OCI-LY1 (cell line): ENCODE data around the gene RBPMS2.

Experiments used
- H2AFZ ChIP-seq: fragments of 200-600 bp; sonication (generic), shearing (Covaris generic); 2 replicates; pipeline ENCODE4 v1.6.0; 2014; ENCODE audit warnings: antibody characterized with exemption, mild to moderate bottlenecking, low read length
- H3F3A ChIP-seq: fragments of 200-600 bp; sonication (generic), shearing (Covaris generic); 2 replicates; pipeline ENCODE4 v1.6.0; 2014; ENCODE audit warnings: mild to moderate bottlenecking, antibody characterized with exemption, low read length, moderate library complexity; ENCODE audit not compliant: insufficient read depth
- H3K27ac ChIP-seq: fragments of 200-600 bp; sonication (generic); 2 replicates; pipeline ENCODE4 v1.5.1; 2014; ENCODE audit warnings: low read length, mixed run types, mild to moderate bottlenecking, low read depth; ENCODE audit not compliant: poor library complexity, severe bottlenecking
- H3K27me3 ChIP-seq: fragments of 200-600 bp; sonication (generic); 2 replicates; pipeline ENCODE4 v1.6.0; 2014; ENCODE audit warnings: antibody characterized with exemption, mild to moderate bottlenecking, low read length, moderate library complexity; ENCODE audit not compliant: insufficient read depth
- H3K36me3 ChIP-seq: fragments of 200-600 bp; sonication (generic); 2 replicates; pipeline ENCODE4 v1.6.1; 2014; ENCODE audit warnings: mild to moderate bottlenecking, antibody characterized with exemption, low read length, moderate library complexity, mixed read lengths; ENCODE audit not compliant: insufficient read depth
- H3K4me1 ChIP-seq: fragments of 200-600 bp; sonication (generic); 2 replicates; pipeline ENCODE4 v1.5.1; 2014; ENCODE audit warnings: mild to moderate bottlenecking, low read length, moderate library complexity; ENCODE audit not compliant: insufficient read depth, severe bottlenecking
- H3K4me2 ChIP-seq: fragments of 200-600 bp; sonication (generic), shearing (Covaris generic); 2 replicates; pipeline ENCODE4 v1.6.1; 2014; ENCODE audit warnings: low read length
- H3K4me3 ChIP-seq: fragments of 200-600 bp; sonication (generic); 2 replicates; pipeline ENCODE4 v1.5.1; 2014; ENCODE audit warnings: low read length, low read depth, mild to moderate bottlenecking, mixed read lengths; ENCODE audit not compliant: poor library complexity, severe bottlenecking
- H3K79me2 ChIP-seq: fragments of 200-600 bp; shearing (Covaris generic); 2 replicates; pipeline ENCODE4 v1.6.1; 2016; ENCODE audit warnings: mixed run types, low read length, mixed read lengths; ENCODE audit not compliant: insufficient read depth
- H3K9ac ChIP-seq: fragments of 200-600 bp; sonication (generic), shearing (Covaris generic); 2 replicates; pipeline ENCODE4 v1.6.1; 2014; ENCODE audit warnings: mild to moderate bottlenecking, low read length, mixed read lengths
- H3K9me2 ChIP-seq: fragments of 200-600 bp; sonication (generic), shearing (Covaris generic); 2 replicates; pipeline ENCODE4 v1.6.1; 2014; ENCODE audit warnings: low read depth, mild to moderate bottlenecking, low read length, mixed read lengths
- H3K9me3 ChIP-seq: fragments of 200-600 bp; shearing (Covaris generic); 2 replicates; pipeline ENCODE4 v1.6.1; 2014; ENCODE audit warnings: low read length, mixed read lengths
- H4K20me1 ChIP-seq: fragments of 200-600 bp; sonication (generic), shearing (Covaris generic); 2 replicates; pipeline ENCODE4 v1.6.0; 2016; ENCODE audit warnings: mild to moderate bottlenecking, low read length; ENCODE audit not compliant: insufficient read depth
- CTCF ChIP-seq: fragments of 200-600 bp; sonication (generic), shearing (Covaris generic); IDR thresholded peaks from 2 replicates; pipeline ENCODE4 v1.5.1; 2017; ENCODE audit warnings: mild to moderate bottlenecking, antibody characterized with exemption, low read length, moderate library complexity, mixed read lengths
- EZH2 ChIP-seq: fragments of 200-600 bp; sonication (generic), shearing (Covaris generic); IDR thresholded peaks from 2 replicates; pipeline ENCODE4 v1.8.0; 2017; ENCODE audit warnings: borderline replicate concordance, mixed run types, mild to moderate bottlenecking, antibody characterized with exemption, low read length, moderate library complexity, mixed read lengths

Gene RBPMS2

GRCh38 chr15:64808785-64809453 is 33.5 kb upstream of the RBPMS2 start:
- Histone ChIP-seq H3K36me3 (no peaks in the 10 kb centered on the region), H3K9ac (no peak overlapping the region), H3K27me3 (peaks cover 2% of the 10 kb centered on the region; the same call in 1 of the 2 replicates), H3K27ac (no peak overlapping the region), H3F3A (no peaks in the 10 kb centered on the region), H3K9me3 (no peaks in the 10 kb centered on the region), H2AFZ (no peak overlapping the region), H3K4me2 (no peak overlapping the region), H3K79me2 (no peaks in the 10 kb centered on the region), H3K4me3 (no peak overlapping the region), H4K20me1 (no peaks in the 10 kb centered on the region), H3K4me1 (no peaks in the 10 kb centered on the region), H3K9me2 (no peaks in the 10 kb centered on the region)
- TF ChIP-seq EZH2 (no peak), CTCF (no peak)

- TF ChIP-seq CTCF (no peak), EZH2 (no peak)
- H3K79me2 ChIP-seq = no peaks in the 10 kb centered on the region
- no peaks in the 10 kb centered on the region for H3K36me3 ChIP-seq
- H2AFZ ChIP-seq = no peak overlapping the region
- H4K20me1 ChIP-seq = no peaks in the 10 kb centered on the region
- peaks cover 2% of the 10 kb centered on the region; the same call in 1 of the 2 replicates for H3K27me3 ChIP-seq
- no peak overlapping the region for H3K27ac ChIP-seq
- no peaks in the 10 kb centered on the region for H3K9me2 ChIP-seq
- H3K4me1 ChIP-seq = no peaks in the 10 kb centered on the region
- H3K4me3 ChIP-seq = no peak overlapping the region
- H3F3A ChIP-seq = no peaks in the 10 kb centered on the region
- H3K9me3 ChIP-seq = no peaks in the 10 kb centered on the region
- H3K9ac ChIP-seq = no peak overlapping the region
- H3K4me2 ChIP-seq = no peak overlapping the region
Measured at GRCh38 chr15:64807751-64808222, 32.4 kb upstream of the RBPMS2 start.

- H4K20me1 ChIP-seq = no peaks in the 10 kb centered on the region
- peaks cover 3% of the 10 kb centered on the region for H3K4me1 ChIP-seq
- H3K9me2 ChIP-seq = no peaks in the 10 kb centered on the region
- no peaks in the 10 kb centered on the region for H3K79me2 ChIP-seq
- no peak overlapping the region for H3K4me2 ChIP-seq
- H3F3A ChIP-seq = no peaks in the 10 kb centered on the region
- TF ChIP-seq CTCF (no peak), EZH2 (no peak)
- H3K27me3 ChIP-seq = peaks cover 2% of the 10 kb centered on the region; the same call in 1 of the 2 replicates
- H3K36me3 ChIP-seq = no peaks in the 10 kb centered on the region
- H3K27ac ChIP-seq = no peak overlapping the region
- no peak overlapping the region for H3K9ac ChIP-seq
- no peak overlapping the region for H3K4me3 ChIP-seq
- no peaks in the 10 kb centered on the region for H3K9me3 ChIP-seq
- H2AFZ ChIP-seq = no peak overlapping the region
Measured at GRCh38 chr15:64807051-64807749, 31.8 kb upstream of the RBPMS2 start.
